CD4-positive, alpha-beta T cell (primary cell): ENCODE measurements around the gene SERPINA10. TPM values are rescaled to one million over a fixed set of nuclear protein-coding genes. Genes with fewer than 3 reads are reported as not detected.

Experiments
- ATAC-seq: fragments of 200-7000 bp; cut with Tn5 transposase; one replicate; pipeline ENCODE4 v1.10.0; 2022; ENCODE audit warnings: mild to moderate bottlenecking; ENCODE audit not compliant: poor library complexity
- CTCF ChIA-PET: fragments of 350-600 bp; sonication (Branson Sonifier 250); formaldehyde crosslinking; loops from one replicate; lab custom pipeline; 2021; ENCODE audit warnings: antibody characterized with exemption, inconsistent platforms; lab: Charles Lee
- POLR2A ChIA-PET: fragments of 350-600 bp; sonication (Branson Sonifier 250); formaldehyde crosslinking; loops from one replicate; lab custom pipeline; 2021; ENCODE audit warnings: antibody characterized with exemption, inconsistent platforms; lab: Charles Lee
- DNase-seq, 14 experiments: peaks; one replicate each; pipeline ENCODE4 v3.0.0-alpha.2; 2013 to 2020; ENCODE audit warnings: mixed read lengths in 2 of 14
- H3K27ac ChIP-seq, 2 donors: one replicate each; pipeline versions ENCODE4 v1.5.1 to v1.7.0; 2013; ENCODE audit warnings: low read length in 2 of 2, low read depth in 1 of 2, mild to moderate bottlenecking in 1 of 2
- H3K27me3 ChIP-seq, 2 experiments: 1 replicate in 1 of 2; 2 replicates in 1 of 2; pipeline versions ENCODE4 v1.6.1 to v1.7.0; 2013; ENCODE audit warnings: low read length in 2 of 2, control low read depth in 1 of 2, mild to moderate bottlenecking in 1 of 2, moderate library complexity in 1 of 2; ENCODE audit not compliant: insufficient read depth in 2 of 2, control insufficient read depth in 1 of 2
- H3K36me3 ChIP-seq: one replicate; pipeline ENCODE4 v1.6.1; 2013; ENCODE audit warnings: low read length, control low read depth; ENCODE audit not compliant: insufficient read depth
- H3K4me1 ChIP-seq: one replicate; pipeline ENCODE4 v1.6.1; 2013; ENCODE audit warnings: low read length, control low read depth; ENCODE audit not compliant: insufficient read depth
- H3K4me3 ChIP-seq: one replicate; pipeline ENCODE4 v1.5.1; 2013; ENCODE audit warnings: mild to moderate bottlenecking, low read length, moderate library complexity
- H3K9me3 ChIP-seq, 2 experiments: 1 replicate in 1 of 2; 2 replicates in 1 of 2; pipeline versions ENCODE4 v1.6.1 to v1.7.0; 2013; ENCODE audit warnings: low read length in 2 of 2, mild to moderate bottlenecking in 2 of 2, control low read depth in 1 of 2, moderate library complexity in 1 of 2; ENCODE audit not compliant: control insufficient read depth in 1 of 2, insufficient read depth in 1 of 2
- H3K27ac Mint-ChIP-seq: one replicate; pipeline ENCODE4 v1.8.0; 2020; ENCODE audit warnings: mixed read lengths
- H3K27me3 Mint-ChIP-seq: one replicate; pipeline ENCODE4 v1.8.0; 2021; ENCODE audit warnings: mixed read lengths
- H3K36me3 Mint-ChIP-seq: one replicate; pipeline ENCODE4 v1.8.0; 2021; ENCODE audit warnings: low read depth, mixed read lengths
- H3K4me1 Mint-ChIP-seq: one replicate; pipeline ENCODE4 v1.8.0; 2021; ENCODE audit warnings: low read depth, mixed read lengths
- H3K4me3 Mint-ChIP-seq: one replicate; pipeline ENCODE4 v1.8.0; 2020; ENCODE audit warnings: mild to moderate bottlenecking, mixed read lengths
- H3K9me3 Mint-ChIP-seq: one replicate; pipeline ENCODE4 v1.8.0; 2020; ENCODE audit warnings: mixed read lengths
- intact Hi-C, 2 experiments: fragments of 100-400 bp; cut with DNase I in 1 of 2; cut with micrococcal nuclease in 1 of 2; formaldehyde crosslinking; loops; one replicate each; pipeline versions ENCODE4 v1.15.1 to v1.9.0; 2023 to 2025; cut with DNase I, micrococcal nuclease
- total RNA-seq, 174 experiments: library from RNA in 2 of 174; stranded (reverse) in 2 of 174; gene quantifications; one replicate each; pipeline ENCODE4 v1.2.3 and lab custom pipeline; 2021 to 2026
- TF ChIP-seq, protein P1 (sequence below): fragments of 200-600 bp; IDR thresholded peaks from one replicate; pipeline ENCODE4 v1.8.0; 2022; ENCODE audit warnings: antibody characterized with exemption, mild to moderate bottlenecking

SERPINA10 gene
- total RNA-seq, 2 experiments from 2014 or later = not detected

DNA sequence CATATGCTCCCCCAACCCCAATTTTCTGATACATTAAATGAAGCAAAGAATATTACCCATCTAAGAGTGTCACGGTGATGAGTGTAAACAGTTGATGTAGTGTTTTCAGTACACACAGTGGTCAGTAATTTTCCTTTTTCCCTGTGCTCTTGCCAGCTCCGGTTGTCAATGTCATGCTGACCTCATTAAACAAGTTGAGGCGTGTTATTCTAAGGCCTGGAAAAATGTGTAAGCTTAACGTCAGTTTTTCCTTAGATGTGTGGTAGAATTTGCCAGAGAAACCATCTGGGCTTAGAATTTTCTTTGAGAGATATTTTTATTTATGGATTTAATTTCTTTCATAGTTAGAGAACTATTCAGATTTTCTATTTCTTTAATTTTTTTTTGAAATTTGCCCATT, 41.8 kb upstream of the SERPINA10 start:
- peaks cover 5% of the 10 kb centered on the region for H3K9me3 Mint-ChIP-seq
- no peak overlapping the region for H3K4me3 Mint-ChIP-seq
- ATAC-seq (no peak), DNase-seq (no peak)
- H3K27ac ChIP-seq = no peak overlapping the region
- no peaks in the 10 kb centered on the region for H3K4me1 ChIP-seq
- H3K27ac Mint-ChIP-seq = no peak overlapping the region
- peaks cover 22% of the 10 kb centered on the region for H3K27me3 Mint-ChIP-seq
- ChIA-PET CTCF (no interaction called here), POLR2A (no interaction called here)
- H3K9me3 ChIP-seq = no peaks in the 10 kb centered on the region
- no peaks in the 10 kb centered on the region for H3K4me1 Mint-ChIP-seq
- no peaks in the 10 kb centered on the region for H3K36me3 ChIP-seq
- no peaks in the 10 kb centered on the region for H3K36me3 Mint-ChIP-seq
- H3K27me3 ChIP-seq = no peaks in the 10 kb centered on the region
- TF ChIP-seq, protein P1, sequence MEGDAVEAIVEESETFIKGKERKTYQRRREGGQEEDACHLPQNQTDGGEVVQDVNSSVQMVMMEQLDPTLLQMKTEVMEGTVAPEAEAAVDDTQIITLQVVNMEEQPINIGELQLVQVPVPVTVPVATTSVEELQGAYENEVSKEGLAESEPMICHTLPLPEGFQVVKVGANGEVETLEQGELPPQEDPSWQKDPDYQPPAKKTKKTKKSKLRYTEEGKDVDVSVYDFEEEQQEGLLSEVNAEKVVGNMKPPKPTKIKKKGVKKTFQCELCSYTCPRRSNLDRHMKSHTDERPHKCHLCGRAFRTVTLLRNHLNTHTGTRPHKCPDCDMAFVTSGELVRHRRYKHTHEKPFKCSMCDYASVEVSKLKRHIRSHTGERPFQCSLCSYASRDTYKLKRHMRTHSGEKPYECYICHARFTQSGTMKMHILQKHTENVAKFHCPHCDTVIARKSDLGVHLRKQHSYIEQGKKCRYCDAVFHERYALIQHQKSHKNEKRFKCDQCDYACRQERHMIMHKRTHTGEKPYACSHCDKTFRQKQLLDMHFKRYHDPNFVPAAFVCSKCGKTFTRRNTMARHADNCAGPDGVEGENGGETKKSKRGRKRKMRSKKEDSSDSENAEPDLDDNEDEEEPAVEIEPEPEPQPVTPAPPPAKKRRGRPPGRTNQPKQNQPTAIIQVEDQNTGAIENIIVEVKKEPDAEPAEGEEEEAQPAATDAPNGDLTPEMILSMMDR = no peak
- no peak overlapping the region for H3K4me3 ChIP-seq
- intact Hi-C loops = no loop called here

DNA sequence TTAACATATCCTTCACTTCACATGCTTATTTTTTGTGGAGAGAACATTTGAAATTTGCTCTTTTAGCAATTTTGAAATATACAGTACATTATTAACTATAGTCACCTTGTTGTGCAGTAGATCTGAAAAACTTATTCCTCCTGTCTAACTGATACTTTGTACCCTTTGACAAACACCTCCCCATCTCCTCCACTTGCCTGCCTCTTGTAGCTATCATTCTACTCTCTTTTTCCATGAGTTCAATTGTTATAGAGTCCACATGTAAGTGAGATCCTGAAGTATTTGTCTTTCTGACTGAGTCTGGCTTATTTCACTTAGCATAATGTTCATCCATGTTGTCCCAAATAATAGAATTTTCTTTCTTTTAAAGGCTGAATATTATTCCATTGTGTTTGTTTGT, 39.5 kb upstream of the SERPINA10 start:
- no peaks in the 10 kb centered on the region for H3K4me1 ChIP-seq
- TF ChIP-seq, protein P1 = no peak
- no peaks in the 10 kb centered on the region for H3K27me3 ChIP-seq
- ChIA-PET POLR2A (no interaction called here), CTCF (no interaction called here)
- ATAC-seq (no peak), DNase-seq (no peak)
- H3K4me1 Mint-ChIP-seq = no peaks in the 10 kb centered on the region
- no peak overlapping the region for H3K4me3 Mint-ChIP-seq
- H3K9me3 ChIP-seq = no peaks in the 10 kb centered on the region
- H3K27ac ChIP-seq = no peak overlapping the region
- intact Hi-C loops = no loop called here
- H3K36me3 Mint-ChIP-seq = no peaks in the 10 kb centered on the region
- peaks cover 22% of the 10 kb centered on the region for H3K27me3 Mint-ChIP-seq
- no peaks in the 10 kb centered on the region for H3K36me3 ChIP-seq
- H3K4me3 ChIP-seq = no peak overlapping the region
- peaks cover 2% of the 10 kb centered on the region for H3K9me3 Mint-ChIP-seq
- no peak overlapping the region for H3K27ac Mint-ChIP-seq

DNA sequence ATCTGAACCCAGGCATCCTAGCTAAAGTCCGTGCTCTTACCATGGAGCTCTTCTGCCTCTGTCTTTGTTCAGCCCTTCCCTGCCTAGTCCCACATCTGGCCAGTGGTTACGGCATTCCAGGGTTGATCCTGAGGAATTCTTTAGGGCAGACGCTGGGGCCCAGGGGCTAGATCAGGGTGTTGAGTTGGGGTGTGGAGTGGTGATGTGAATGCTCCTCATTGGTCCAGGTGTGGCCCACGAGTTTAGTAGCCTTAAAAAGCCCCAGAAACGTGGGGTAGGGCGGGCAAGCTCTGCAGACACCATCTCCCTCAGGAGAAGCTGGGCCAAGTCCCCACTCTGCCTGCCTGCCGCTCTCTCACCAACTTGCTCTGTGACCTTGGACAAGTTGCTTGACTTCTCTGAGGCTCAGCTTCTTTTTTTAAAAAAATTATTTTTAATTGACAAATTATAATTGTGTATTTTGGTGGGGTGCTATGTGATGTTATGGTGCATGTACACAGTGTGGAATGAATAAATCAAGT, 39.1 kb upstream of the SERPINA10 start:
- Histone ChIP-seq H3K9me3 (no peaks in the 10 kb centered on the region), H3K27ac (no peak overlapping the region), H3K4me1 (no peaks in the 10 kb centered on the region), H3K27me3 (no peaks in the 10 kb centered on the region), H3K36me3 (no peaks in the 10 kb centered on the region), H3K4me3 (no peak overlapping the region)
- ATAC-seq (no peak), DNase-seq (no peak)
- intact Hi-C loops = no loop called here
- Mint-ChIP-seq H3K36me3 (no peaks in the 10 kb centered on the region), H3K4me1 (no peaks in the 10 kb centered on the region), H3K4me3 (no peak overlapping the region), H3K27ac (no peak overlapping the region), H3K27me3 (peaks cover 22% of the 10 kb centered on the region), H3K9me3 (peaks cover 2% of the 10 kb centered on the region)
- ChIA-PET POLR2A (no interaction called here), CTCF (no interaction called here)
- TF ChIP-seq, protein P1 = no peak
